ENCODE results near the gene C12orf43.

DNA sequence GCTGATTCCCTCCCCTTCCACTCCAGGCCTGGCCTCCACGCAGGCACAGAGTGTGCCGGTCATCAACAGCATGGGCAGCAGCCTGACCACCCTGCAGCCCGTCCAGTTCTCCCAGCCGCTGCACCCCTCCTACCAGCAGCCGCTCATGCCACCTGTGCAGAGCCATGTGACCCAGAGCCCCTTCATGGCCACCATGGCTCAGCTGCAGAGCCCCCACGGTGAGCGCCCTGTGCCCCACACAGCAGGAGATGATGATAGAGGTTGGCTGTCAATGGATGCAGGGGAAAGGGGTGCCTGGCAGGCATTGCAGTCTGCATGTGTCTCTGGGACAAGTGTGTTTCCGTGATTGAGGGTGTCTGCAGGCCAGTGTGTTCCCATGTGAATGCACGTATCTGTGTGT, 18.8 kb downstream of the C12orf43 start:
- TF ChIP-seq, protein P1, sequence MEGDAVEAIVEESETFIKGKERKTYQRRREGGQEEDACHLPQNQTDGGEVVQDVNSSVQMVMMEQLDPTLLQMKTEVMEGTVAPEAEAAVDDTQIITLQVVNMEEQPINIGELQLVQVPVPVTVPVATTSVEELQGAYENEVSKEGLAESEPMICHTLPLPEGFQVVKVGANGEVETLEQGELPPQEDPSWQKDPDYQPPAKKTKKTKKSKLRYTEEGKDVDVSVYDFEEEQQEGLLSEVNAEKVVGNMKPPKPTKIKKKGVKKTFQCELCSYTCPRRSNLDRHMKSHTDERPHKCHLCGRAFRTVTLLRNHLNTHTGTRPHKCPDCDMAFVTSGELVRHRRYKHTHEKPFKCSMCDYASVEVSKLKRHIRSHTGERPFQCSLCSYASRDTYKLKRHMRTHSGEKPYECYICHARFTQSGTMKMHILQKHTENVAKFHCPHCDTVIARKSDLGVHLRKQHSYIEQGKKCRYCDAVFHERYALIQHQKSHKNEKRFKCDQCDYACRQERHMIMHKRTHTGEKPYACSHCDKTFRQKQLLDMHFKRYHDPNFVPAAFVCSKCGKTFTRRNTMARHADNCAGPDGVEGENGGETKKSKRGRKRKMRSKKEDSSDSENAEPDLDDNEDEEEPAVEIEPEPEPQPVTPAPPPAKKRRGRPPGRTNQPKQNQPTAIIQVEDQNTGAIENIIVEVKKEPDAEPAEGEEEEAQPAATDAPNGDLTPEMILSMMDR (IDR thresholded peaks at IDR 0.05), result no peak
- TF ChIP-seq POLR2A (IDR thresholded peaks at IDR 0.05) (no peak), POLR2AphosphoS5 (IDR thresholded peaks at IDR 0.05) (no peak)

Data from breast epithelium (tissue), 3 donors.